Measurements from ENCODE around the gene RNF43. TPM values are rescaled to one million over a fixed set of nuclear protein-coding genes. Genes with fewer than 3 reads are reported as not detected.

Gene RNF43
- total and polyA plus RNA-seq, 2 of the 13 experiments (the other 11 are each of a cell fraction or from before 2014, with no cell fraction given): 31.0 to 53.4 TPM

DNA sequence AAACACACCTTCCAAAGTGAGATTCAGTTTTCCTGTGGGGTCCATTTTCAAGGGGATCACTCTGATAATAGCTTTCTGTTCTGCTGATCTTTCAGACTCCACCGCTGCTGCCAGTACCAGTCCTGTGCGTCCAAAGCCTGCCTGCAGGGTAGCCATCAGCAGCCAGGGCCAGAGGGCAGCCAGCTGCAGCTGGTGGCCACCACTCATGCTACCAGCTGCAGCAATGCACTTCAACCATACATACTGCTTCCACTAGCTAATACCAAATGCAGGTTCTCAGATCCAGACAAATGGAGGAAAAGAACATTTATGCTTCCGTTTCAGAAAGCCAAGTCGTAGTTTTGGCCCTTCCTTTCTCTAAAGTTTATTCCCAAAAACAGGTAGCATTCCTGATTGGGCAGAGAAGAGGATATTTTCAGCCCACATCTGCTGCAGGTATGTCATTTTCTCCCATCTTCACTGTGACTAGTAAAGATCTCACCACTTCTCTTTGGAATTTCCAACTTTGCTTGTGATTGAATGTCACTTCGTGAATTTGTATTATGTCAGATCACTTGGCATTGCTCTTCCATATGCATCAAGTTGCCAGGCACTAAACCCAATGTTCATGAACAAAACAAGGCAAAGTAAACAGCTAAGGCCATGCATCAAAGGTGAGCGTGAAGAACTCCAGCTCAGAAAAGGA is 1.8 kb downstream of the RNF43 start:
- CTCF ChIA-PET (ENCODE audit: low intra/inter-chr PET ratio, low total read pairs): interaction anchor here (1.8 kb wide), 1 partner anchor 24 kb away, joined by 4 read pairs; no protein-coding TSS in a partner anchor
- TSS peak; percentile 84 for BruUV-seq (replicated peaks)
- WGBS (ENCODE audit: low lambda C conversion rate): 0% methylated on average over 6 of the region's 6 CpGs
- Histone ChIP-seq H3K4me3 (replicated peaks in 1 of 3; ENCODE audit: insufficient read depth in 1 of 3, low read depth in 2 of 3, low read length in 3 of 3) (peak overlapping the region; percentile 73 to 88 (median 81)), H3K27ac (ENCODE audit: extremely low read length, insufficient read depth, low read length) (peak overlapping the region; percentile 77), H3K9me3 (ENCODE audit: low read length) (no peaks in the 10 kb centered on the region), H2AFZ (ENCODE audit: low read length) (no peak overlapping the region), H3K4me1 (ENCODE audit: insufficient read depth, low read length) (peaks cover 35% of the 10 kb centered on the region), H3K79me2 (ENCODE audit: insufficient read depth, low read length) (peaks cover 69% of the 10 kb centered on the region), H3K4me2 (ENCODE audit: low read depth, low read length) (peak overlapping the region; percentile 87), H3K9ac (ENCODE audit: insufficient read depth, low read depth, low read length) (peak overlapping the region; percentile 85), H3K36me3 (replicated peaks in 1 of 2; ENCODE audit: control insufficient read depth in 1 of 2, insufficient read depth in 2 of 2, low read length in 2 of 2) (no peaks in the 10 kb centered on the region; a peak in 1 of 5 replicates), H4K20me1 (ENCODE audit: insufficient read depth, low read length) (no peaks in the 10 kb centered on the region), H3K27me3 (ENCODE audit: control insufficient read depth in 1 of 2, insufficient read depth in 2 of 2, low read length in 2 of 2) (no peaks in the 10 kb centered on the region; a peak in 2 of 5 replicates)
- DNase-seq (ENCODE audit: low spot score) (peak; percentile 74), ATAC-seq (peak; percentile 88), FAIRE-seq (no peak)
- in situ Hi-C loops (cut with HindIII; ENCODE audit: extremely low pct_ligation_motif_present, low pct_unique_long_range_greater_than_20kb): loop anchor here (5.0 kb wide), 1 partner anchor 53 kb away; no protein-coding TSS in a partner anchor
- intact Hi-C loops (cut with micrococcal nuclease; ENCODE audit: unreplicated experiment): no loop called here
- POLR2A ChIA-PET: interaction anchor here (0.8 to 6.1 kb wide), 15 partner anchors 11 to 98 kb away, joined by 3 to 254 read pairs (median 31); partner anchors contain the start of gene SUPT4H1
- TF ChIP-seq ZNF678 (CRISPR knock-in tag; IDR thresholded peaks at IDR 0.05): no peak
- peak; percentile 43; the same call in 1 of the 2 replicates for TF ChIP-seq ZNF607 (CRISPR knock-in tag; IDR thresholded peaks at IDR 0.05; ENCODE audit: borderline replicate concordance)
- no peak for TF ChIP-seq KLF9 (CRISPR knock-in tag; IDR thresholded peaks at IDR 0.05; ENCODE audit: low read depth)
- TF ChIP-seq ZNF672 (CRISPR knock-in tag; IDR thresholded peaks at IDR 0.05): no peak
- TF ChIP-seq SIX1 (CRISPR knock-in tag; IDR thresholded peaks at IDR 0.05; ENCODE audit: borderline replicate concordance): no peak
- TF ChIP-seq MAF1 (CRISPR knock-in tag; IDR thresholded peaks at IDR 0.05; ENCODE audit: borderline replicate concordance): no peak
- no peak for TF ChIP-seq GABPB1 (CRISPR knock-in tag; IDR thresholded peaks at IDR 0.05)
- TF ChIP-seq, protein P1, sequence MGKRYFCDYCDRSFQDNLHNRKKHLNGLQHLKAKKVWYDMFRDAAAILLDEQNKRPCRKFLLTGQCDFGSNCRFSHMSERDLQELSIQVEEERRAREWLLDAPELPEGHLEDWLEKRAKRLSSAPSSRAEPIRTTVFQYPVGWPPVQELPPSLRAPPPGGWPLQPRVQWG (CRISPR knock-in tag; IDR thresholded peaks at IDR 0.05; ENCODE audit: borderline replicate concordance, low read depth): no peak
- TF ChIP-seq, protein P2, sequence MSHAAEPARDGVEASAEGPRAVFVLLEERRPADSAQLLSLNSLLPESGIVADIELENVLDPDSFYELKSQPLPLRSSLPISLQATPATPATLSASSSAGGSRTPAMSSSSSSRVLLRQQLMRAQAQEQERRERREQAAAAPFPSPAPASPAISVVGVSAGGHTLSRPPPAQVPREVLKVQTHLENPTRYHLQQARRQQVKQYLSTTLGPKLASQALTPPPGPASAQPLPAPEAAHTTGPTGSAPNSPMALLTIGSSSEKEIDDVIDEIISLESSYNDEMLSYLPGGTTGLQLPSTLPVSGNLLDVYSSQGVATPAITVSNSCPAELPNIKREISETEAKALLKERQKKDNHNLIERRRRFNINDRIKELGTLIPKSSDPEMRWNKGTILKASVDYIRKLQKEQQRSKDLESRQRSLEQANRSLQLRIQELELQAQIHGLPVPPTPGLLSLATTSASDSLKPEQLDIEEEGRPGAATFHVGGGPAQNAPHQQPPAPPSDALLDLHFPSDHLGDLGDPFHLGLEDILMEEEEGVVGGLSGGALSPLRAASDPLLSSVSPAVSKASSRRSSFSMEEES (CRISPR knock-in tag; IDR thresholded peaks at IDR 0.05): no peak
- TF ChIP-seq NFE2 (CRISPR knock-in tag; IDR thresholded peaks at IDR 0.05): no peak
- no peak for TF ChIP-seq ZNF34 (CRISPR knock-in tag; IDR thresholded peaks at IDR 0.05; ENCODE audit: borderline replicate concordance)
- no peak; the same call in 1 of the 2 replicates for TF ChIP-seq ZNF782 (CRISPR knock-in tag; IDR thresholded peaks at IDR 0.05; ENCODE audit: borderline replicate concordance)
- TF ChIP-seq ZNF263 (CRISPR knock-in tag; IDR thresholded peaks at IDR 0.05): peak; percentile 50; the same call in 1 of the 2 replicates
- no peak for TF ChIP-seq ZBTB7A (CRISPR knock-in tag; IDR thresholded peaks at IDR 0.05)
- no peak for TF ChIP-seq JUN (CRISPR knock-in tag; IDR thresholded peaks at IDR 0.05)
- TF ChIP-seq NR2F6 (IDR thresholded peaks at IDR 0.05): peak; percentile 27; the same call in 1 of the 2 replicates
- peak; percentile 40; the same call in 1 of the 2 replicates for TF ChIP-seq NR2F6 (CRISPR knock-in tag; IDR thresholded peaks at IDR 0.05)
- TF ChIP-seq ZNF570 (CRISPR knock-in tag; IDR thresholded peaks at IDR 0.05; ENCODE audit: borderline replicate concordance): no peak
- no peak; the same call in 1 of the 2 replicates for TF ChIP-seq ZBTB43 (CRISPR knock-in tag; conservative IDR thresholded peaks at IDR 0.05)
- TF ChIP-seq PTBP1 (IDR thresholded peaks at IDR 0.05; ENCODE audit: low read depth, low read length, poor library complexity, severe bottlenecking): no peak
- TF ChIP-seq ZNF670 (CRISPR knock-in tag; IDR thresholded peaks at IDR 0.05; ENCODE audit: borderline replicate concordance): no peak
- no peak for TF ChIP-seq ZNF549 (CRISPR knock-in tag; IDR thresholded peaks at IDR 0.05)
- no peak for TF ChIP-seq ZNF33B (CRISPR knock-in tag; IDR thresholded peaks at IDR 0.05)
- TF ChIP-seq MAFF (IDR thresholded peaks at IDR 0.05; ENCODE audit: low read depth, low read length): no peak
